Endometrium (tissue), 2 donors: ENCODE data around the gene ATP1A1.

Experiments
- FAIRE-seq: peaks from 2 replicates; lab custom pipeline; 2012; peaks lifted over from hg19 to GRCh38; lab: Jason Lieb, UNC
- donor health status: control.
- donor health status: control.

Gene ATP1A1

DNA sequence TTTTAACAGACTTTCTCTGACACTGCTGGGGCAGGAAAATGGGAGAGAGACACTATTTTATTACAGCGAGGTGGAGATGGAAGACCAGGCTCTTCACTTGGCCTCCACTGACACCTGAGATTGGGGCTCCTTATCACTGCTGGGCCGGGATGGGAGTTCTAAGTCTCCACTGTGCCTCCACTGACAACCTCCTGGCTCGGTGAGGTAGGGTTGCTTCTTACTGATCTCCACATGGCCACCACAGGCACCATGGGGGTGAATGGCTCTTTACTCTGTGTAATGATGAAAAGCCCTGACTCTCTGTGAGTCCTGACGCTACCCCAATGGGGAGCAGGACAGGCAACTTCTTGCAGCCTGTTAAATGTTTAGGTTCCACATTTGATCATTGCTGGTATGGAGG, 67.7 kb downstream of the ATP1A1 start:
- no peak for FAIRE-seq

DNA sequence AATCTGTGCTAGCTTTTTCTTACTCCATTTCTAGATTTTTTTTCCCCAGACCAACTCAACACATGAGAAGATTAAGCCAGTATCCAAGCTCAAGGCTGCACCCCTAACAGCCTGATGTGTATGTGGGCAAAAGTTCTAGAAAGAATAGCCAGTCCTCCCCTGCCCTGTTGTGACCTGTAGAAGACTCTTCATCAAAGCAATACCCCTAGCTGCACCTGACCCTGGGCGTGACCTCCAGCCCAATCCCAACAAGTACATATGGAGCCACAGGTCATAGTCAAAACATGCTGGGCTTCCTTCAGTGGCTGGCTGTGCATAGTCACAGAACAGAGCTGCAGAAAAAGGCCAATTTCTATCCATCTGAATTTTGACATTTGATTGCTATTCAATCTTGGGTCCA, 72.5 kb downstream of the ATP1A1 start:
- no peak for FAIRE-seq

DNA sequence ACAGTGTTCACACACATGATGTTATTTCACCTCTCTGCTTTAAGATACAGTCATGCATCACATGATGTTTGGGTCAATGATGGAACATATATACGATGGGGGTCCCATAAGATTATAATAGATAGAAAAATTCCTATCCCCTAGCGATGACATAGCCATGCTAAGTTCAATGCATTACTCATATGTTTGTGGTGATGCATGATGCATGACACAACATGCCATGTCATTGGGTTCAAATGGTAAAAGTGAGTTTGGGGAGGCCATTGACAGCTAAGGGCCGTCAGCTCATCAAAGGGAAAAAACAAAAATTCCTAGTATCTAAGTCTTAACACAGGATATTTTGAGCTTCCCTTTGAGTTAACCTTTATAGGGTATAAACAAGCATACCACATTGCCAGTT, 73.6 kb downstream of the ATP1A1 start:
- FAIRE-seq: no peak

DNA sequence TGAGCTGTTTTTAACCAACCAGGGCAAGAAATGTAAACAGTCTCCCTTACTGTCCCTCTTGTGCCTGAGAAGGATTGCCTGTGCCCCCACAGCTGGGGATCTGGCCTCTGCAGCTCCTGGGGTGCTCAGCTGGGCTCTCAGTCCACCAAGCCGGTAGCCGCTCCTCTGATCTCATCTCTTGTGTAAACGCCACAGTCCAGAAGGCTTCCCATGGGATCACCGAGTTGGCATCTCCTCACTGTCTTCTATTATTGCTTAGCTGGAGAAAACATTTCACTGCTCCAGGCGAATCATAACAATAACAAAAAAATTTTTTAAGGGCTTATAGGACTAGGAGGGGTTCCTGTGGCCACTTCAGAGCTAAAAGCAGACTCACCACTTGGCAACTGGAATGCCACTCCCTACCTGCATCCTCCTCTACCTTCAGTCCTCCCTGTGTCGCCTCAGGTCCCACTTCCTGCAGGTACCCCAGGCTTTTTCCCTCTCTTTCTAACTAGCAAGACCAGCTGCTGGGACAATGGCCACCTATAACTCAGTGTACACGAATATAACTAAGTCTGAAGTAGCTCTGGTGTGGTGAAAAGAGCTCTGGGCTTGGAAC, 75.8 kb downstream of the ATP1A1 start:
- no peak for FAIRE-seq

DNA sequence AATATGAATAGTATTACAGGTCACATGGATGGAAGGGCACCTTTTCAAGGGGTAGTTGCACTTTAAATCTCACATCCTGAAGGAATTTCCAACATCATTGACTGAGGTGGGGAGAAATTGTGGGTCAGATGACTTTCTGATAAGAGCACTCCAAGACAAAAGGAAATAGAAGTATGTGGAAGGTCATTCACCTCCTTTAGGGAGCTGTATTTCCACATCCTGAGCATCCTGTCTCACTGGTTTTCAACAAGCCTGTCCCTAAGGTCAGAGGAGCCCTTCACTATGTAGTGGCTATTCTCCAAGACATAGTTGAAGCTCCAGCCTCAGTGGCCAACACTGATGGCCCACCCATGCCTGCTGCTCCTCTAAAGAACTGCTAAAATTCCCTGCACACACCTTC, 76.5 kb downstream of the ATP1A1 start:
- no peak for FAIRE-seq

DNA sequence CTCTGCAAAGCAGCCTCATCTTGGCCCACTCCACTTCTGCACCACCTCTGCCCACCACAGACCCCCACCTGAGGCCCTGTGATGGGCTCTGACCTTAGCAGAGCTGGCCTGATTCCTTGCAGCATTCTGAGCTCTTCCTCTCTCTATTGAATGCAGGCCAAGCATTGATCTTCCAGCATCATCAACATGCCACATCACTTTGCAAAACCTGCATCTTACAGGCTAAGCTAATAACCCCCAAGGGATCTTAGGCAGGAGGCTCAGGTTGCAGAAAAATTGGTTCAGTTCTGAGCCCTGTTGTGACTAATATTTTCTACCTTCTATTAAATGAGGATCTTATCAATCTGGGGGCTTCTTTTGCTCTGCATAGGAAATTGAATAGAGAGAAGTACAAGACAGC, 78.7 kb downstream of the ATP1A1 start:
- FAIRE-seq: no peak

DNA sequence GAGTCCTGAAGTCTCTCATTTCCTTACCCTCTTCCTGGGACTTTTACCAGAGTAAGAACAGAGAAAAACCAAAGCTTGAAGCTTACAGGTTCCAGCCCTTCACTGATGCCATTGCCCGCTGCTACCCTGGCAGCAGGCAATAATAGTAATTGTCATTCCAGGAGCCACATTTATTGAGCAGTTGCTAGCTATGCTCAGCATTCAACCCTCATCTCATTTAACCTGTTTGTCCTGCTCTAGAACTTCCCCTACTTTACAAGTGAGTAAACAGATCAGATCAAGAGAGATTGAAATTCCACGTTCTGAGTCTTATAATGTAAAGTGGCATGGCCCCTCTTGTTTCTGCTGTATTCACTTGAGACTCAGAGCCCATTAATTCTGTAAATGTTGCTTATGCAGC, 80.4 kb downstream of the ATP1A1 start:
- FAIRE-seq: no peak

DNA sequence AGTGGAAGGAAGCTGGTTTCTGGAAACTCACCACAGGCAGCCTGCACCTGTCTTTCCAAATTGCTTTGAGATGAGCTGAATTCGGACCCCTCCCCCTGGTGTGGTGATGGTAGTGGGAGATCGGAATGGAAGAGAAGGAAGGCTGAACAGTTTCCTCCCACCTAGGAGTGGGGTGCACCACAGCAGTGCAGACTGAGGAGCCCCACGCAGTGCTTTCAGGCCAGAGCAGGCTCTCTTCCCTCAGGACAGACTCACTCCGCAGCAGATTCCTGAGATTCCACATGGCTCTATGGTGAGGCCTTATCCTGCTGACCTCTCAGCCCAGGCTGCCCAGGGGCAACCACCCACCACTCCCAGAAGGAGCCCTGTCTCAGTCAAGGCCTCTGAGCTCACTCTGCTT, 80.9 kb downstream of the ATP1A1 start:
- FAIRE-seq: no peak
